Measurements from ENCODE around the gene MLLT3. TPM values are rescaled to one million over a fixed set of nuclear protein-coding genes. Genes with fewer than 3 reads are reported as not detected.

Gene MLLT3
- total RNA-seq, 1 experiment from 2014 or later = 7.0 TPM

- no peak for TF ChIP-seq ARID4B (CRISPR knock-in tag; IDR thresholded peaks at IDR 0.05; ENCODE audit: borderline replicate concordance)
- TF ChIP-seq ZNF671 (CRISPR knock-in tag; IDR thresholded peaks at IDR 0.05) = no peak
Observed at GRCh38 chr9:20474496-20474895, 147.8 kb downstream of the MLLT3 start (continued).

- ChIA-PET CTCF (no interaction called here), POLR2A (no interaction called here)
- peaks cover 22% of the 10 kb centered on the region for H3K4me1 Mint-ChIP-seq
- no peaks in the 10 kb centered on the region for H3K27me3 Mint-ChIP-seq (ENCODE audit: low read depth)
- H3K27ac Mint-ChIP-seq = no peak overlapping the region
- DNase-seq (ENCODE audit: low spot score) (no peak), ATAC-seq (no peak)
- H3K9me3 Mint-ChIP-seq = peaks cover 5% of the 10 kb centered on the region; the same call in 1 of the 2 replicates
- peaks cover 2% of the 10 kb centered on the region; the same call in 1 of the 2 replicates for H3K36me3 Mint-ChIP-seq
- H3K4me3 Mint-ChIP-seq = no peak overlapping the region
- no peak for TF ChIP-seq USF1 (CRISPR knock-in tag; IDR thresholded peaks at IDR 0.05)
- no peak for TF ChIP-seq STAT6 (CRISPR knock-in tag; conservative IDR thresholded peaks at IDR 0.05; ENCODE audit: low read depth)
- TF ChIP-seq RORB (CRISPR knock-in tag; IDR thresholded peaks at IDR 0.05) = no peak
- TF ChIP-seq ERG (CRISPR knock-in tag; IDR thresholded peaks at IDR 0.05) = no peak
- TF ChIP-seq IRF1 (CRISPR knock-in tag; IDR thresholded peaks at IDR 0.05) = no peak
- no peak for TF ChIP-seq NR2C2 (CRISPR knock-in tag; IDR thresholded peaks at IDR 0.05)
Observed at GRCh38 chr9:20473515-20474013, 148.7 kb downstream of the MLLT3 start.

- CTCF ChIA-PET = no interaction called here
- H3K27ac Mint-ChIP-seq = no peak overlapping the region
- H3K27me3 Mint-ChIP-seq (ENCODE audit: low read depth) = no peaks in the 10 kb centered on the region
- no peak overlapping the region for H3K4me3 Mint-ChIP-seq
- H3K36me3 Mint-ChIP-seq = peaks cover 2% of the 10 kb centered on the region; the same call in 1 of the 2 replicates
- POLR2A ChIA-PET = no interaction called here
- no peak for ATAC-seq
- DNase-seq (ENCODE audit: low spot score) = no peak
- H3K9me3 Mint-ChIP-seq = peaks cover 6% of the 10 kb centered on the region; the same call in 1 of the 2 replicates
- peaks cover 11% of the 10 kb centered on the region for H3K4me1 Mint-ChIP-seq
- no peak for TF ChIP-seq ZMAT4 (CRISPR knock-in tag; IDR thresholded peaks at IDR 0.05)
- no peak for TF ChIP-seq CTCF (IDR thresholded peaks at IDR 0.05)
- no peak for TF ChIP-seq ESRRA (CRISPR knock-in tag; IDR thresholded peaks at IDR 0.05; ENCODE audit: borderline replicate concordance)
- no peak for TF ChIP-seq ERG (CRISPR knock-in tag; IDR thresholded peaks at IDR 0.05)
- no peak for TF ChIP-seq NFE2L1 (CRISPR knock-in tag; IDR thresholded peaks at IDR 0.05)
- no peak for TF ChIP-seq GTF2I (CRISPR knock-in tag; conservative IDR thresholded peaks at IDR 0.05)
- no peak for TF ChIP-seq PREB (CRISPR knock-in tag; IDR thresholded peaks at IDR 0.05; ENCODE audit: borderline replicate concordance)
- no peak for TF ChIP-seq NFYB (CRISPR knock-in tag; conservative IDR thresholded peaks at IDR 0.05; ENCODE audit: low read depth)
- TF ChIP-seq TEAD4 (CRISPR knock-in tag; IDR thresholded peaks at IDR 0.05) = no peak
- TF ChIP-seq TP53 (CRISPR knock-in tag; IDR thresholded peaks at IDR 0.05) = no peak
Observed at GRCh38 chr9:20472342-20473045, 149.8 kb downstream of the MLLT3 start.
